NCI-H1436 treated with DMSO at 0.1 percent for 48 hours (cell line): ENCODE measurements around the gene TMEM184B.
"Not testable (repeated sequence)": the region's sequence is repeated elsewhere in the genome, so short reads cannot be mapped to it uniquely, and the experiment has no call there.

Source experiments
- DNase-seq: peaks from one replicate; lab custom pipeline; 2025; lab: John Stamatoyannopoulos, UW

Gene TMEM184B

GRCh38 chr22:38177926-38178604 lies 94.7 kb downstream of the TMEM184B start:
- no peak for DNase-seq

- DNase-seq, result not testable (repeated sequence)
Observed at GRCh38 chr22:38177571-38177925, 95.3 kb downstream of the TMEM184B start.

- no peak for DNase-seq
Observed at GRCh38 chr22:38177044-38177443, 95.8 kb downstream of the TMEM184B start.

- no peak for DNase-seq
Observed at GRCh38 chr22:38176170-38176741, 96.6 kb downstream of the TMEM184B start.

- no peak for DNase-seq
Observed at GRCh38 chr22:38175206-38176118, 97.3 kb downstream of the TMEM184B start.

GRCh38 chr22:38174626-38175025 lies 98.2 kb downstream of the TMEM184B start:
- DNase-seq, result no peak

- no peak for DNase-seq
Observed at GRCh38 chr22:38173641-38173906, 99.2 kb downstream of the TMEM184B start.

- DNase-seq, result no peak
Observed at GRCh38 chr22:38172832-38173640, 99.8 kb downstream of the TMEM184B start.

- no peak for DNase-seq
Observed at GRCh38 chr22:38171927-38172831, 100.6 kb downstream of the TMEM184B start.

- no peak for DNase-seq
Observed at GRCh38 chr22:38170469-38170868, 102.3 kb downstream of the TMEM184B start.
